ENCODE data around the gene COASY. TPM values are rescaled to one million over a fixed set of nuclear protein-coding genes. Genes with fewer than 3 reads are reported as not detected.
"Not testable (repeated sequence)": the region's sequence is repeated elsewhere in the genome, so short reads cannot be mapped to it uniquely, and the experiment has no call there.

Gene COASY
- total RNA-seq, 1 donor, result 13.4 TPM

- no peaks in the 10 kb centered on the region for H3K9me3 ChIP-seq (ENCODE audit: low read depth, low read length)
- H3K27ac ChIP-seq (ENCODE audit: low read depth, low read length), result no peak overlapping the region
- no peak overlapping the region for H3K4me3 ChIP-seq (ENCODE audit: insufficient read depth, low read length)
- peaks cover 13% of the 10 kb centered on the region for H3K4me1 ChIP-seq (ENCODE audit: insufficient read depth, low read length)
- H2AFZ ChIP-seq (ENCODE audit: low read length), result no peak overlapping the region
- H3K27me3 ChIP-seq (ENCODE audit: insufficient read depth, low read length), result no peaks in the 10 kb centered on the region
- peaks cover 36% of the 10 kb centered on the region for H3K36me3 ChIP-seq (ENCODE audit: insufficient read depth, low read length)
- TF ChIP-seq CTCF (IDR thresholded peaks at IDR 0.05; ENCODE audit: extremely low read depth, low read depth, low read length), result no peak
- H3K79me2 ChIP-seq (ENCODE audit: insufficient read depth, low read length), result peaks cover 25% of the 10 kb centered on the region
- peaks cover 10% of the 10 kb centered on the region for H4K20me1 ChIP-seq (ENCODE audit: insufficient read depth, low read length)
- DNase-seq (ENCODE audit: insufficient read length, low spot score, missing footprints), result peak; percentile 71
- no peak overlapping the region for H3K4me2 ChIP-seq (ENCODE audit: insufficient read depth, low read length)
Measured at GRCh38 chr17:42538482-42538881, 23.5 kb upstream of the COASY start.

- not testable (repeated sequence) for H4K20me1 ChIP-seq (ENCODE audit: insufficient read depth, low read length); H3K4me2 ChIP-seq (ENCODE audit: insufficient read depth, low read length); H3K27me3 ChIP-seq (ENCODE audit: insufficient read depth, low read length); H2AFZ ChIP-seq (ENCODE audit: low read length); H3K9me3 ChIP-seq (ENCODE audit: low read depth, low read length); H3K27ac ChIP-seq (ENCODE audit: low read depth, low read length); H3K4me3 ChIP-seq (ENCODE audit: insufficient read depth, low read length)
- peaks cover 45% of the 10 kb centered on the region for H3K36me3 ChIP-seq (ENCODE audit: insufficient read depth, low read length)
- H3K79me2 ChIP-seq (ENCODE audit: insufficient read depth, low read length), result peaks cover 25% of the 10 kb centered on the region
- peaks cover 11% of the 10 kb centered on the region for H3K4me1 ChIP-seq (ENCODE audit: insufficient read depth, low read length)
- peak; percentile 25 for DNase-seq (ENCODE audit: insufficient read length, low spot score, missing footprints)
Measured at GRCh38 chr17:42540558-42540957, 21.4 kb upstream of the COASY start.

- Histone ChIP-seq H3K4me2 (ENCODE audit: insufficient read depth, low read length) (no peak overlapping the region), H3K4me3 (ENCODE audit: insufficient read depth, low read length) (no peak overlapping the region), H3K79me2 (ENCODE audit: insufficient read depth, low read length) (peaks cover 23% of the 10 kb centered on the region), H3K27ac (ENCODE audit: low read depth, low read length) (no peak overlapping the region), H3K9me3 (ENCODE audit: low read depth, low read length) (no peaks in the 10 kb centered on the region), H3K4me1 (ENCODE audit: insufficient read depth, low read length) (peaks cover 8% of the 10 kb centered on the region), H2AFZ (ENCODE audit: low read length) (no peak overlapping the region), H3K27me3 (ENCODE audit: insufficient read depth, low read length) (no peaks in the 10 kb centered on the region), H4K20me1 (ENCODE audit: insufficient read depth, low read length) (peaks cover 10% of the 10 kb centered on the region), H3K36me3 (ENCODE audit: insufficient read depth, low read length) (peaks cover 45% of the 10 kb centered on the region)
- TF ChIP-seq CTCF (IDR thresholded peaks at IDR 0.05; ENCODE audit: extremely low read depth, low read depth, low read length), result no peak
- DNase-seq (ENCODE audit: insufficient read length, low spot score, missing footprints), result peak; percentile 29
Measured at GRCh38 chr17:42541041-42541833, 20.7 kb upstream of the COASY start.

GRCh38 chr17:42543190-42544079, 18.5 kb upstream of the COASY start:
- peaks cover 4% of the 10 kb centered on the region for H4K20me1 ChIP-seq (ENCODE audit: insufficient read depth, low read length)
- peak; percentile 79 for DNase-seq (ENCODE audit: insufficient read length, low spot score, missing footprints)
- H3K4me1 ChIP-seq (ENCODE audit: insufficient read depth, low read length), result no peaks in the 10 kb centered on the region
- peaks cover 40% of the 10 kb centered on the region for H3K36me3 ChIP-seq (ENCODE audit: insufficient read depth, low read length)
- no peaks in the 10 kb centered on the region for H3K9me3 ChIP-seq (ENCODE audit: low read depth, low read length)
- no peak overlapping the region for H2AFZ ChIP-seq (ENCODE audit: low read length)
- H3K27ac ChIP-seq (ENCODE audit: low read depth, low read length), result no peak overlapping the region
- H3K4me3 ChIP-seq (ENCODE audit: insufficient read depth, low read length), result no peak overlapping the region
- no peak for TF ChIP-seq CTCF (IDR thresholded peaks at IDR 0.05; ENCODE audit: extremely low read depth, low read depth, low read length)
- H3K4me2 ChIP-seq (ENCODE audit: insufficient read depth, low read length), result no peak overlapping the region
- H3K79me2 ChIP-seq (ENCODE audit: insufficient read depth, low read length), result peaks cover 1% of the 10 kb centered on the region
- no peaks in the 10 kb centered on the region for H3K27me3 ChIP-seq (ENCODE audit: insufficient read depth, low read length)

All from osteoblast (primary cell).